SK-N-SH (cell line): ENCODE measurements around the gene RAG2. TPM values are rescaled to one million over a fixed set of nuclear protein-coding genes. Genes with fewer than 3 reads are reported as not detected.

ENCODE experiments used
- CTCF ChIA-PET: fragments of 300-600, 350-600 bp; formaldehyde crosslinking; extraction: SDS; loops from one replicate; lab custom pipeline; 2021; lab: Yijun Ruan, JAX
- POLR2A ChIA-PET: fragments of 350-600 bp; sonication (Branson Sonifier 250); formaldehyde crosslinking; extraction: SDS; loops from one replicate; lab custom pipeline; 2020; ENCODE audit warnings: antibody characterized with exemption, inconsistent platforms; lab: Yijun Ruan, JAX
- DNase-seq: peaks from one replicate; pipeline ENCODE4 v3.0.0; 2012
- H2AFZ ChIP-seq: fragments of 200-600 bp; sonication (generic); 2 replicates; pipeline ENCODE4 v1.8.1; 2016; ENCODE audit warnings: antibody characterized with exemption, mild to moderate bottlenecking, low read depth
- H3F3A ChIP-seq: fragments of 200-600 bp; sonication (generic); replicated peaks from 2 replicates; pipeline ENCODE3; 2016; ENCODE audit warnings: antibody characterized with exemption, mild to moderate bottlenecking; ENCODE audit not compliant: insufficient read depth
- H3K27ac ChIP-seq, 2 experiments: fragments of 200-500 bp in 1 of 2; fragments of 200-600 bp in 1 of 2; sonication (Bioruptor generic) in 1 of 2; sonication (generic), shearing (Covaris generic) in 1 of 2; 2 replicates each; pipeline versions ENCODE4 v1.5.1 to v1.6.1; 2014 to 2016; ENCODE audit warnings: low read depth in 2 of 2, inconsistent platforms in 1 of 2, low read length in 1 of 2, mild to moderate bottlenecking in 1 of 2, mixed read lengths in 1 of 2
- H3K27me3 ChIP-seq: fragments of 200-600 bp; sonication (generic), shearing (Covaris generic); 2 replicates; pipeline ENCODE4 v1.6.1; 2016; ENCODE audit warnings: mixed run types; ENCODE audit not compliant: insufficient read depth
- H3K36me3 ChIP-seq, 2 experiments: fragments of 200-500 bp in 1 of 2; fragments of 200-600 bp in 1 of 2; sonication (Bioruptor generic) in 1 of 2; sonication (generic) in 1 of 2; replicated peaks in 1 of 2; 2 replicates each; pipeline versions ENCODE3 to v1.5.1; 2014 to 2016; ENCODE audit warnings: low read length in 1 of 2, mild to moderate bottlenecking in 1 of 2; ENCODE audit not compliant: insufficient read depth in 2 of 2, control insufficient read depth in 1 of 2
- H3K4me1 ChIP-seq, 2 experiments: fragments of 200-500 bp in 1 of 2; fragments of 200-600 bp in 1 of 2; sonication (Bioruptor generic) in 1 of 2; sonication (generic), shearing (Covaris generic) in 1 of 2; 2 replicates each; pipeline versions ENCODE4 v1.5.1 to v1.6.1; 2014 to 2016; ENCODE audit warnings: low read depth in 1 of 2, low read length in 1 of 2, mixed run types in 1 of 2; ENCODE audit not compliant: insufficient read depth in 2 of 2, control insufficient read depth in 1 of 2
- H3K4me2 ChIP-seq: fragments of 200-600 bp; sonication (generic), shearing (Covaris generic); 2 replicates; pipeline ENCODE4 v1.6.1; 2017; ENCODE audit warnings: mixed run types
- H3K4me3 ChIP-seq, 2 experiments: fragments of 200-500 bp in 1 of 2; fragments of 200-600 bp in 1 of 2; sonication (Bioruptor generic) in 1 of 2; sonication (generic), shearing (Covaris generic) in 1 of 2; 2 replicates each; pipeline versions ENCODE4 v1.5.1 to v1.8.1; 2014 to 2016; ENCODE audit warnings: low read depth in 2 of 2, inconsistent platforms in 1 of 2, low read length in 1 of 2, mild to moderate bottlenecking in 1 of 2, mixed read lengths in 1 of 2, moderate library complexity in 1 of 2
- H3K79me2 ChIP-seq: fragments of 200-600 bp; sonication (generic); 2 replicates; pipeline ENCODE4 v1.8.1; 2017; ENCODE audit warnings: mild to moderate bottlenecking; ENCODE audit not compliant: insufficient read depth
- H3K9ac ChIP-seq: fragments of 200-600 bp; sonication (generic); 2 replicates; pipeline ENCODE4 v1.6.1; 2017; ENCODE audit warnings: mixed run types
- H3K9me2 ChIP-seq: fragments of 200-600 bp; sonication (generic); 2 replicates; pipeline ENCODE4 v1.6.1; 2017; ENCODE audit warnings: mixed run types
- H3K9me3 ChIP-seq: fragments of 200-600 bp; sonication (generic); 2 replicates; pipeline ENCODE4 v1.6.1; 2017; ENCODE audit warnings: mixed run types, mild to moderate bottlenecking, moderate library complexity
- H4K20me1 ChIP-seq: fragments of 200-600 bp; sonication (generic); 2 replicates; pipeline ENCODE4 v1.6.1; 2017; ENCODE audit warnings: mild to moderate bottlenecking, mixed run types; ENCODE audit not compliant: insufficient read depth
- CHD2 ChIP-seq: fragments of 150-350 bp; IDR thresholded peaks from 2 replicates; pipeline ENCODE4 v1.6.1; 2018; ENCODE audit warnings: low read length; ENCODE audit not compliant: partially characterized antibody
- ELF1 ChIP-seq: IDR thresholded peaks from 2 replicates; pipeline ENCODE4 v1.4.0; 2012
- EZH2phosphoT487 ChIP-seq: fragments of 200-600 bp; sonication (generic); IDR thresholded peaks from 2 replicates; pipeline ENCODE4 v1.6.1; 2017; ENCODE audit warnings: low read depth, mixed run types, mild to moderate bottlenecking, antibody characterized with exemption, moderate library complexity, borderline replicate concordance
- FOSL2 ChIP-seq: IDR thresholded peaks from 2 replicates; pipeline ENCODE4 v1.4.0; 2012; ENCODE audit warnings: low read depth, mild to moderate bottlenecking, moderate library complexity, borderline replicate concordance
- FOXM1 ChIP-seq: IDR thresholded peaks from 2 replicates; pipeline ENCODE4 v1.4.0; 2012; ENCODE audit warnings: low read depth, mild to moderate bottlenecking
- GABPA ChIP-seq: IDR thresholded peaks from 2 replicates; pipeline ENCODE4 v1.4.0; 2012; ENCODE audit warnings: low read depth, mild to moderate bottlenecking
- GATA2 ChIP-seq: sonication (generic); formaldehyde crosslinking; IDR thresholded peaks from 2 replicates; pipeline ENCODE4 v1.5.0; 2020; ENCODE audit warnings: mild to moderate bottlenecking, missing genetic modification reagents
- IRF3 ChIP-seq: fragments of 150-350 bp; IDR thresholded peaks from 2 replicates; pipeline ENCODE4 v1.6.1; 2016; ENCODE audit warnings: mild to moderate bottlenecking, low read depth, low read length
- JUND ChIP-seq: IDR thresholded peaks from 2 replicates; pipeline ENCODE4 v1.4.0; 2012
- MAX ChIP-seq: IDR thresholded peaks from 2 replicates; pipeline ENCODE4 v1.4.0; 2012; ENCODE audit warnings: low read depth
- MEF2A ChIP-seq: IDR thresholded peaks from 2 replicates; pipeline ENCODE4 v1.4.0; 2012; ENCODE audit warnings: low read depth, borderline replicate concordance
- NRF1 ChIP-seq: IDR thresholded peaks from 2 replicates; pipeline ENCODE4 v1.6.1; 2012; ENCODE audit warnings: low read depth, mild to moderate bottlenecking, low read length
- RAD21 ChIP-seq: IDR thresholded peaks from 2 replicates; pipeline ENCODE4 v1.6.1; 2012; ENCODE audit warnings: mild to moderate bottlenecking, low read length
- RCOR1 ChIP-seq: fragments of 150-350 bp; IDR thresholded peaks from 2 replicates; pipeline ENCODE4 v1.6.1; 2017; ENCODE audit warnings: antibody characterized with exemption, low read length
- REST ChIP-seq: IDR thresholded peaks from 2 replicates; pipeline ENCODE4 v1.6.1; 2012; ENCODE audit warnings: mild to moderate bottlenecking, low read depth, low read length, moderate library complexity
- RFX5 ChIP-seq: IDR thresholded peaks from 2 replicates; pipeline ENCODE4 v1.6.1; 2012; ENCODE audit warnings: mild to moderate bottlenecking, improper control_type of control experiment, low read length
- SMC3 ChIP-seq: IDR thresholded peaks from 2 replicates; pipeline ENCODE4 v1.6.1; 2012; ENCODE audit warnings: low read depth, low read length, improper control_type of control experiment
- TAF1 ChIP-seq: IDR thresholded peaks from 2 replicates; pipeline ENCODE4 v1.6.1; 2012; ENCODE audit warnings: low read depth, mild to moderate bottlenecking, low read length, moderate library complexity, borderline replicate concordance
- TEAD4 ChIP-seq: IDR thresholded peaks from 2 replicates; pipeline ENCODE4 v1.4.0; 2012; ENCODE audit warnings: mild to moderate bottlenecking, borderline replicate concordance; ENCODE audit not compliant: insufficient read depth
- YY1 ChIP-seq: IDR thresholded peaks from 2 replicates; pipeline ENCODE4 v1.4.0; 2012; ENCODE audit warnings: low read depth, mild to moderate bottlenecking
- ZBTB33 ChIP-seq: IDR thresholded peaks from 2 replicates; pipeline ENCODE4 v1.4.0; 2012; ENCODE audit warnings: low read depth, borderline replicate concordance
- WGBS: methylation state at CpG from one replicate; pipeline ENCODE4 v1.1.6; 2017; ENCODE audit warnings: low lambda C conversion rate; 5-methylcytosine and 5-hydroxymethylcytosine counted together
- polyA plus RNA-seq, 3 experiments: library from polyadenylated mRNA; depleted of rRNA; stranded (reverse); fragments of >200 nt; gene quantifications; 2 replicates each; pipeline ENCODE4 v1.2.3, GENCODE V29; 2012

The RAG2 gene
- polyA plus RNA-seq, 1 of the 3 experiments (the other 2 are of a cell fraction): 0.15 TPM

- TF ChIP-seq RAD21 (no peak), EZH2phosphoT487 (no peak), RCOR1 (no peak), JUND (no peak), SMC3 (no peak), TEAD4 (no peak), FOXM1 (no peak), CHD2 (no peak), ELF1 (no peak)
- ChIA-PET CTCF (interaction anchor here (1.0 kb wide), 1 partner anchor 41 kb away, joined by 3 read pairs; no protein-coding TSS in a partner anchor), POLR2A (no interaction called here)
- no peak overlapping the region for H3K4me3 ChIP-seq
- H3K4me2 ChIP-seq: no peak overlapping the region
- peak overlapping the region in 1 of 2 experiments; percentile 43; a peak in 2 of 4 replicates for H3K27ac ChIP-seq
- peaks cover 0 to 4% of the 10 kb centered on the region in 2 experiments for H3K36me3 ChIP-seq
- no peaks in the 10 kb centered on the region for H3K9me2 ChIP-seq
- no peaks in the 10 kb centered on the region for H4K20me1 ChIP-seq
- H3K79me2 ChIP-seq: no peaks in the 10 kb centered on the region
- WGBS: 85% methylated on average over 6 of the region's 6 CpGs
- no peak overlapping the region for H3K9ac ChIP-seq
- no peak for DNase-seq
- H2AFZ ChIP-seq: no peak overlapping the region
- H3F3A ChIP-seq: no peaks in the 10 kb centered on the region
- H3K4me1 ChIP-seq: peaks cover 0 to 8% of the 10 kb centered on the region in 2 experiments; a peak in 2 of 4 replicates
- H3K27me3 ChIP-seq: no peaks in the 10 kb centered on the region
- no peaks in the 10 kb centered on the region for H3K9me3 ChIP-seq
These were observed 7.5 kb upstream of the RAG2 start for GRCh38 chr11:36605221-36606216.

GRCh38 chr11:36602135-36602534 is 4.1 kb upstream of the RAG2 start:
- Histone ChIP-seq H3K4me3 (no peak overlapping the region), H3K27ac (peak overlapping the region in 1 of 2 experiments; percentile 28; a peak in 1 of 4 replicates), H3K79me2 (no peaks in the 10 kb centered on the region), H3K27me3 (no peaks in the 10 kb centered on the region), H3K9me2 (no peaks in the 10 kb centered on the region), H3K9ac (no peak overlapping the region), H3K4me1 (peaks cover 0 to 4% of the 10 kb centered on the region in 2 experiments; a peak in 2 of 4 replicates), H3F3A (no peaks in the 10 kb centered on the region), H4K20me1 (no peaks in the 10 kb centered on the region), H2AFZ (no peak overlapping the region), H3K9me3 (no peaks in the 10 kb centered on the region), H3K36me3 (no peaks in the 10 kb centered on the region), H3K4me2 (no peak overlapping the region)
- DNase-seq: no peak
- POLR2A ChIA-PET: no interaction called here
- CTCF ChIA-PET: interaction anchor here (0.7 kb wide), 1 partner anchor 37 kb away, joined by 3 read pairs; no protein-coding TSS in a partner anchor
- no peak for TF ChIP-seq NRF1
- TF ChIP-seq YY1: no peak
- no peak for TF ChIP-seq GABPA
- TF ChIP-seq MEF2A: no peak
- no peak for TF ChIP-seq TAF1
- no peak for TF ChIP-seq GATA2 (CRISPR knock-in tag)
- no peak for TF ChIP-seq MAX
- no peak for TF ChIP-seq FOSL2
- no peak for TF ChIP-seq REST
- TF ChIP-seq ELF1: no peak
- TF ChIP-seq IRF3: no peak
- no peak for TF ChIP-seq RAD21
- no peak for TF ChIP-seq RFX5
- no peak for TF ChIP-seq ZBTB33
